Stimulated activated CD8-positive, alpha-beta memory T cell treated with anti-CD3 and anti-CD28 coated beads, Interleukin-4, amount 100 ng/mL, for 4 hours (primary cell): Measurements from ENCODE around the gene PACS1.

Experiments used
- DNase-seq, 2 donors: peaks; one replicate each; pipeline ENCODE4 v3.0.0-alpha.2; 2020; ENCODE audit warnings: low read depth in 2 of 2, low spot score in 1 of 2

The PACS1 gene

GRCh38 chr11:66131937-66132632 lies 62.0 kb downstream of the PACS1 start:
- DNase-seq, result no peak

GRCh38 chr11:66133216-66133775 lies 63.2 kb downstream of the PACS1 start:
- DNase-seq, result no peak

GRCh38 chr11:66136752-66137123 lies 66.7 kb downstream of the PACS1 start:
- DNase-seq, result no peak

- no peak for DNase-seq
Observed at GRCh38 chr11:66139817-66140404, 69.8 kb downstream of the PACS1 start.

- no peak for DNase-seq
Observed at GRCh38 chr11:66142370-66143263, 72.5 kb downstream of the PACS1 start.

- no peak for DNase-seq
Observed at GRCh38 chr11:66143264-66143566, 73.1 kb downstream of the PACS1 start.

- no peak for DNase-seq
Observed at GRCh38 chr11:66143996-66144678, 74.1 kb downstream of the PACS1 start.

- no peak for DNase-seq
Observed at GRCh38 chr11:66146074-66146473, 76.0 kb downstream of the PACS1 start.

GRCh38 chr11:66146940-66147339 lies 76.9 kb downstream of the PACS1 start:
- DNase-seq, result no peak

- no peak for DNase-seq
Observed at GRCh38 chr11:66150140-66150539, 80.1 kb downstream of the PACS1 start.

GRCh38 chr11:66150725-66151124 lies 80.7 kb downstream of the PACS1 start:
- no peak for DNase-seq

- DNase-seq, result no peak
Observed at GRCh38 chr11:66151273-66151672, 81.2 kb downstream of the PACS1 start.

- no peak for DNase-seq
Observed at GRCh38 chr11:66154109-66154508, 84.0 kb downstream of the PACS1 start.

- no peak for DNase-seq
Observed at GRCh38 chr11:66155387-66156073, 85.5 kb downstream of the PACS1 start.

GRCh38 chr11:66157182-66157864 lies 87.3 kb downstream of the PACS1 start:
- DNase-seq, result no peak

- DNase-seq, result no peak
Observed at GRCh38 chr11:66158156-66158555, 88.1 kb downstream of the PACS1 start.

- DNase-seq, result no peak
Observed at GRCh38 chr11:66159324-66159984, 89.4 kb downstream of the PACS1 start.

- DNase-seq, result no peak
Observed at GRCh38 chr11:66160709-66161108, 90.6 kb downstream of the PACS1 start.

GRCh38 chr11:66168289-66168688 lies 98.2 kb downstream of the PACS1 start:
- no peak for DNase-seq

GRCh38 chr11:66172146-66172545 lies 102.1 kb downstream of the PACS1 start:
- no peak for DNase-seq
